Measurements from ENCODE around the gene CXorf58.

CXorf58 gene

DNA sequence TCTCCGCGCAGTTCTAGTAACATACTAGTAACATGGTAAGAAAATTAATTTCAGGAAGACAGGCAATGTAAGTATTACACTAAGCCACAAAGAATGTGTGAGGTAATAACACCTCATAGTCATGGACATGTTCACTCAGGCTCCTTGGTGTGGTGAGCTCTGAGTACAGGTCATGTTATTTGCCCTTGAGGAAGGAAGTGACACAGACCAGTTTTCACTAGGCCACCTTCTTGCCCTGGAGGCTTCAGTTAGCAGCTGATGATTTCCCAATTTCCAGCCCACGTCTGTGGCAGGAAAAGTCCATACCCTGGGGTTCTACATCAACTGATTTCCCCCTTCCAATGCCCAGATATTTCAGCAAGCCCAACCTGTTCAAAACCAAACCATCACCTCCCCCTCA, 6.7 kb upstream of the CXorf58 start:
- DNase-seq = peak; percentile 47

DNA sequence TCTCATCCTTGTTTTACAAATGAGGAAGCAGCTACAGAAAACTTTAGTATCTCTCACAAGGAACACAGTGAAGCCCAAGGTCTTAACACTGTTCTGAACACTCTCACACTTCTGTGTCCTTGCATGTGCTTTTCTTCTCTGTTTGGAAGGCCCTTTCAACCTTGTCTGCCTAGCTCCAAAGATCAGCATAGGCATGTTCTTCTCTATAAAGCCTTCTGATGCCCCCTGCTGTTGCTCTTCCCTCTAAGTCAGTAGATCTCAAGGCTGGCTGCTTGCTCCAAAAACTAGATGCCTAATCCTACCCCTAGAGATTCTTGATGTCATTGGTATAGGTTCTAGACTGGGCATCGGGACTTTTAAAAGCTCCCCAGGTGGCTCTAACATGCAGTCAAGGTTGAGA, 6.0 kb upstream of the CXorf58 start:
- DNase-seq = peak; percentile 67

DNA sequence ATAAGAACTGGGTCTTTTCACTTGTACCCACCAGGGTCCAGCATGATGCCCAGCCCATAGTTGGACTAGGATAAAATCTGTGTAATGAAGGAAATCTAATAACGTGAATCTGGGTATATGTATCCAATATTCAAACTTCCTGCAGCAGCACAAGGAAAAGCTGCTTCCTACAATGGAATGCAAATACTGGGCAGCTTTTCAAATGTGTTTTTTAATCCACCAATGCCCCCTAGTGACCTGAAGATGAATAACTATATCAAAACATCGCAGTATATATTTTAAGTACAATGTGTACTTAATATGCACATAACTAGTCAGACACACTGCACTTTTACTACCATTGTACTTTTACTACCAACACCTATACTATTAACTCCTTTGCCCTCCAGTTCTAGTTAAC, 5.4 kb upstream of the CXorf58 start:
- peak; percentile 56 for DNase-seq

DNA sequence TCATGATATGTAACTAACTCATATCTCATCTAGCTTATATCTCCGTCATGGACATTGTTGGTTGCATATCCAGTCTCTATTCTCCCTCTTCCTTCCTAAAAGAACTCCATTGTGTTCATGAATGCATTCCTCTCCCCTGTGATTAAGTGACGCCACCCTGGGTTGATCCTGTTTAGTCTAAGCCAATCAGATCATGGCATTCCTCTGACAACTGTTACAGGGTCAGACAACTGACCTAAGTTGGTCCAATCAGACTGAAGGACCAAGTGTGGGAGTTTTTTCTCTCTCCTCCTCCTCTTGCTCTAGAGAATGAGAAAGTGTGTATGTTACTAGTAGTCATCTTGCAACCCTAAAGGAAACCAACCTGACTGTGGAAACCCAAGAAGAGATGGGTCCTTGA, 3.7 kb upstream of the CXorf58 start:
- DNase-seq = no peak

DNA sequence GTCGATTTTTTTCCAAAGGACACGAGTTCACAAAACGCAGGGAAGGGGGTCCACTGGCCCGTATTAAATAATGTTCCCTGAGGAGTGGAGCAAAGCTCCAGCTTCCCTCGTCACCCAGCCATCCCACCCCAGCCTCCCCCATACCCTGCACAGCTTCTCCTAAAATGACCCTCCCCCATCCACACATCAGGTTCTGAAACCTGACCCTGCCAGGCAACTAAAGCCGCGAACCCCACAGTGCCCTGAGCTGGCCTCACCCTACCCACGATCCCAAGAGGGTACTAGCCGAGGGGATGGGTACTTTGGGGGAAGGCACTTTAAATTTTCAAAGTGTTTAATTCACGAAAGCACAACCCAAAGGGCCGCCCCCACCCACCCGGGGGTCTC, 702 bp upstream of the CXorf58 start:
- no peak for DNase-seq

DNA sequence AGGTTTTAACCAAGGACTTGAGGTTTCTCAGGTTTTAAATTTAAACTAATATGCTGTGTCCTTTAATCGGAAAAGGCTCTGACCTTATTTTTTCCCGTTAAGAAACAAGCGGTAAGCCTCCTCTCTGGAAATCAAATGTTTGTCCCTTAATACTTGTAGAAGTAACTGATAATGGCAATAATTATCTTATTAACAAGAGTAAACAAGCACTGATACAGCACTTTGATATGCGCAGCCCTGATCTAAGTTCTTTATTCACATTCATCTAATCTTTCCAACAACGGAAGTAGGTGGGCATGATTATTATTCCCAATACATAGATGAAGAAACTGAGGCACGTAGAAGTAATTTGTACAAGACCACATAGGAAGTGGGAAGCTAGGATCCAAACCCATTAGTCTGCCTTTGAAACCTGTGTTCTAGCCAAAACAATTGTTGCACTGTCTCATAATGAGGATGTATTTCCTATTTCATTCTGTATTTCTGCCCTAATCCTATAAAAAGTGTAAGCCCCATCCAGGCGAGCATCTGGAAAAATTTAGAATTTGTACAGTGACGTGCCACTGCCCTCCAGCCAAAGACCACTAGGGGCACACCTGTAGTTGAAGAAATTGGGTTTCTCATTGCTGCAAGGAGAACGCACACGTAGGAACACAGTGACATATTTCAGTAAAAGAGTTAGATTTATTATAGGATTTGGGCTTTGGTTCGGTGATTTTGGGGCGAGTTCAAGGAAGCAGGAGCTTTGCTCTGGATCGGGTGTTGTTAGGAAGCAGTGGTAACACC, 606 bp downstream of the CXorf58 start:
- no peak for DNase-seq

DNA sequence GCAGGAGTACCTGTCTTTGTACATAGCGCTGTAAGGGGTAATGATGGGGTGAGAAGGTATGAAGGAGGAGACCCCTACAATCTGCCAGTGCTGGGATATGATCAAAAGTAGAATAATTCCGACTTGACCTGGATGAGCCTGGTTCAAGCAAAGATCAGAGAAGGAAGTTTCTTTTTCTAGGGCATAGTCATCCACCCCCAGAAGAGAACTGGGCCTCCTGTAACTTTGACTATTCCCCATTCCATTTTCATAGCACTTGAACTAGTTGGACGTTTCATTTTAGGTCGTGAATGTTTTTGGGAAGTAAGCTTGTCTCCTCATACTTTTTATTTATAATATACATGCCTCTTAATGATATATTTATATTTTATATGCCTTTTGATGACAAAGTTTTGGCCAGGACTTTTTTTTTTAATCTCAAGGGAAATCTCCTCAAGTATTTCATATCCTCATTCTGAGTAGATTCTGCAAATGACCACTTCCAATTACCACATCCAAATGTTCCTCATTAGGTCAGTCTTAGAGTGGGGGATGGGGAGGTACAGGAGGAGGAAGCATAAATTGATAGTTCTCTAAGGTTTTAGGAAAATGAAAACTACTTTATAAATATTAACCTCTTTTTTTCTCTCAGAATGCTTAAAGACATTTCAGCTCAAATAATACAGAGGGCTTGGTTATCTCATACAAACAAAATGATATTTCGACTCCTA, 3.5 kb downstream of the CXorf58 start:
- DNase-seq = no peak

DNA sequence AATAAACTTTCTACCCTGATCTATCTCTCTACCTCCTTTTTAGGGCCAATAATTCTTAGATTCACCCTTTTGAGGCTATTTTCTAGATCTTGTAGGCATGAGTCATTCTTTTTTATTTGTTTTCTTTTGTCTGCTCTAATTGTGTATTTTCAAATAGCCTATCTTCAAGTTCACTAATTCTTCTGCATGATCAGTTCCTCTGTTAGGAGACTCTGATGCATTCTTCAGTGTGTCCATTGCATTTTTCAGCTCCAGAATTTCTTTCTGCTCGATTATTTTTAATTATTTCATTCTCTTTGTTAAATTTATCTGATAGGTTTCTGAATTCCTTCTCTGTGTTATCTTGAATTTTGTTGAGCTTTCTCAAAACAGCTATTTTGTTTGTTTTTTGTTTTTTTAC, 11.3 kb downstream of the CXorf58 start:
- no peak for DNase-seq

DNA sequence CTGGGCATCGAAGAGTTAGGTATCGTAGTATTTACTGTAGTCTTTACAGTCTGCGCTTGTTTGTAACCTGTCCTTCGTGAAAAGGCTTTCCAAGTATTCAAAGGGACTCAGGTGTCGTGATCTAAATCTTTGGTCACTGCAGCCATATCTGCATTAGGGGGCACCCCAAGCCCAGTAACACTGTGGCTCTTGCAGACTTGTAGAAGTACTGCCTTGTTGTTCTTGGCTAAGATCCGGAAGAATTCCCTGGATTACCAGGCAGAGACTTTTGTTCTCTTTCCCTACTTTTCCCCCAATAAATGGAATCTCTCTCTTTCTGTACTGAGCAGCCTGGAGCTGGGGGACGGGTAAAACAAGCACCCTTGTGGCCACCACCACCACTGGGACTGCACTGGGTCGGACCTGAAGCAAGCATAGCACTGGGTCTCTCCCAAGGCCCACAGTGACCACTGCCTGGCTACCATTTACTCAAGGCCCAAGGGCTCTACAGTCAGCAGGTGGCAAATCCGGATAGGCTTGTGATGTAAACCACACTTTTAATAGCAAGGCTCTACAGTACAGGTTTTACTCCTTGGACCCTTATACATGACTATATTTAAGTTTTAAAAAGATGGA, 12.0 kb downstream of the CXorf58 start:
- no peak for DNase-seq

DNA sequence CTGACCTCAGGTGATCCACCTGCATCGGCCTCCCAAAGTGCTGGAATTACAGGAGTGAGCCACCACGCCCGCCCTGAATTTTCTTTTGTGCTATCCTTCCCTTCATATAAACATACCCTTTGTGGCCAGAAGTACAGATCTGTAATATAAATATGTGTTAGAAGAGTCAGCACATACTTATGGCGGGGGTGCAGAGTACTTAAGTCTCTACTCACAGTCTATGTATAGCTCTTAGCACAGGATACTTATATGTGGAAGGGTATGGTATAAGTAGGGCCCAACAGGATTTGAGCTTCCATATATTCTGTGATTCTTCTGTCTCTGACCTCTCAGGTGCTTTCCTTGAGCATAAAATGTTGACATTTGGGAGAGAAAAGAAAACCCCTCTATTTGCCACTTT, 18.2 kb downstream of the CXorf58 start:
- no peak for DNase-seq

DNA sequence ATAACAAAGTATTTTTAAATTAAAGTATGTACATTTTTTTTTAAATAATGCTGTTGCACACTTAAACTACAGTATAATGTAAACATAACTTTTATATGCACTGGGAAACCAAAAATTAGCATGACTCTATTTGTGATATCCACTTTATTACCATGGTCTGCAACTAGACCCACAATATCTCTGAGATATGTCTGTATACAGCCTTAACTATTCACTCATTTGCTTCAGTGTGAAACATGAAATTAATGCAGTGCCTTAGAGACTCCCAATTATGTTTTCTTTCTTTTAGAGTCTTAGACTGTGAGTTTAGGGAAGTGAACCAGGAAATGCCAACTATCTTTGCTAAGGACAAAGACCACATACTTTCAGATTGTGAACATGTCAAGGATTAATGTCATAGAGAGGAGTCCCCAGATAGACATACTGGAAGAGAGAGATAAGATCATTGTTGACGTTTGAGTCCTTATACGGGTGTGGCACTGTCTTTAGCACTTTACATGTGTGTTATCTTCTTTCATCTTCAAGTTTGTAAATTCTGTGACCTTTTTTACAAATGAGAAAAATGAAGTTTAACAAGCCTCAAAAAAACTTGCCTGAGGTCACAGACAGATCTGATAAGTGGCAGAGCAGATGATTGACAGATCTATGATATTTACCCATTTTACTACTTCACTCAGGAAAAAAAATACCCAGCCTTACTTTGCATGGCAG, 23.2 kb downstream of the CXorf58 start:
- no peak for DNase-seq

DNA sequence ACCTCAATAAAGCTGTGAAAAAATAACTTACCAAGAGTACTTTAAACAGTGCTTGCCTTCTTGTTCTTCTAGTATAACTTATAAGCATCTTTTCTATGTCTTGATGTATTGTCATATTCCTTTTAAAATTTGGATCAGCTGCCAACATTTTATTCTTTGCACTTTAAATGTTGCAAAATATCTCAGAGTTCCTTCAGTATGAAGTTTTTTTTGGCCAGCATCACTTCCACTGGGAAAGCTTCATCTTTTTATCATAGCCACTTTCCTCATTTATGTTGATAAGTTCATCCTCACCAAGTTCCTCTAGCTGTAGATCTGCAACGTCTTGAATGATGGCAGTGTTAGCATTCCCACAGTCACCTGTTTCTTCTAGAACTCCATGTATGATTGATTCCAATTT, 24.2 kb downstream of the CXorf58 start:
- no peak for DNase-seq

DNA sequence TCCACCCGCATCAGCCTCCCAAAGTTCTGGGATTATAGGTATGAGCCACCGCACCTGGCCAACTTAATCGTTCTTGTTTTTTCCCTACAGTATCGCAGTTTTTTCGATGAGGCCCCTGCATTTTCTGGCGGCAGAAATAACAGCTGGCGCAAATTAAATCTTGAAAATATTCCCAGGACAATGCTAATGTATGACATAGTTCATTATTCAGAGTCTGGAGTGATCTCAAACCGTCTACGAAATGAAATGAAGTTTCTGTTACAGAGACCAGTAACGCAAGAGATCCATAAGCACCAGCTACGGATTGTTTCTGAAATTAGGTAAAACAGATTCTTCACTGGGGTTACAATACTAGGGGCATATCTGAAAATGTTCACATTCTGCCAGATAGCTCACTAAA, 27.3 kb downstream of the CXorf58 start:
- peak; percentile 19 for DNase-seq

DNA sequence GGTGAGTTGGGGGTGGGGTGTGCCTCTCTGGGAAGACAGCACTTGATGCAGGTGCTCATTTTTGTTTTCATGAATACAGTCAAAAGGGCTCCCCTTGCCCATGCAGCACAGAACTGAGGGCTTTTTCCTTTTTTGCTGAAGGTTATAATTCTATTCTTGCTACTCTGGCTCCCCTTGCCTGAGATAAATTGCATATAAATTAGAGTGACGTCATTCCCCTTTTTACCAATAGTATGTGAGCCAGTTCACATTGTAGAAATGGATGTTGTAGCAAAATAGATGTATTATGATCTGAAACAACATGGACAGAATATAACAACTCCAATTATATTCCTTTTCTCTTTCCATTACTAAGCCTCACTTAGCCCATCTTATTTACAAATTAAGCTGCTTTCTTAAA, 28.4 kb downstream of the CXorf58 start:
- no peak for DNase-seq

DNA sequence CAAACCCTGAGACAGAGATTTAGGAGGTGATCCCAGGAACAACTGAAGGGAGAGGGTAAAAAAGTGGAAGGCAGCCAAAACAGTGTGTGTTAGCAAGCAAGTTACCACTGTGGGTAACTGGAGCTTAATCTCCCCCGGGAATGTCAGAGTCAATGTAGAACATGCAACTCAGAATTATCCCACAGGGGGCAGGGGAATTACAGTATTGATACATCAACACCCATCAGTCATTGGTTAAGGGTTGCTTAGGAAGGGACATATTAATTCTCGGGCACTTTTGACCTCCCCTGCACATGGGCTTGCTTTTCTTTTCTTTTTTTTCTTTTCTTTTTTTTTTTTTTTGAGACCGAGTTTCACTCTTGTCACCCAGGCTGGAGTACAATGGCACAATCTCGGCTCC, 29.3 kb downstream of the CXorf58 start:
- peak; percentile 40 for DNase-seq

DNA sequence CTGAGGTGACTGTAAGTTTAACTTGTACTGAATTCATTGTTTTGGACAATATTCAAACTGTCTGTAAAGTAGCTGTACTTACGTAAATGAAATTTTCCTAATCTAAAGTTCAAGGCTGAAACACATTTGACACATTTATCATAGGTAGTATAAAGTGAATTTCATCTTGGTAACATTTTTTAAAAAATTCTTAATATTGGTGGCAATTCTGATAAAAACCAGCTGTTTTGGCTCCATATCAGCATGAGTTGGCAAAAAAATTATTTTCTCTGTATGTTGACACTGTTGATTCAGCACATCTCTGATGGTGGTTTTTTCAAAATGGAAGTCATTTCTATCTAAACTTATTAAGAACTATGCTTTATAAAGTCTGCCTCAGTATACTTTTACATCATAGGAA, 30.9 kb downstream of the CXorf58 start:
- peak; percentile 4 for DNase-seq

DNA sequence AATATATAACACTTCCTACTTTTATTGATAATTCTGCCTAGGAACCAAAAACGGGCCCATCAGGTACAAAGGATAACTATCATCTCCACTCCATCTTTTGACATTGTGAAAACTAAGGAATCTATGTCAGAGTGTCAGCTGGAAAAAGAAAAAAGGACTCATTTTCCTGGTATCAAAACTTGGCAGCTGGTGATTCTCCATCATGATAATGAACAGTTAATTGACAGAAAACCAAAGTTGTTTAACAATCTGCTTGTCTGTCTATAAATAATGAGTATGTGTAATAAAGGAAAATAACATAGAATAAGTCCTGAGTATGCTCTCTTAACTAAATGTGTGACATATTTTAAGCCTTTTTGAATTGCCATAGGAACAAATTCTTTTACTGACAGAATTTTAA, 31.4 kb downstream of the CXorf58 start:
- no peak for DNase-seq

DNA sequence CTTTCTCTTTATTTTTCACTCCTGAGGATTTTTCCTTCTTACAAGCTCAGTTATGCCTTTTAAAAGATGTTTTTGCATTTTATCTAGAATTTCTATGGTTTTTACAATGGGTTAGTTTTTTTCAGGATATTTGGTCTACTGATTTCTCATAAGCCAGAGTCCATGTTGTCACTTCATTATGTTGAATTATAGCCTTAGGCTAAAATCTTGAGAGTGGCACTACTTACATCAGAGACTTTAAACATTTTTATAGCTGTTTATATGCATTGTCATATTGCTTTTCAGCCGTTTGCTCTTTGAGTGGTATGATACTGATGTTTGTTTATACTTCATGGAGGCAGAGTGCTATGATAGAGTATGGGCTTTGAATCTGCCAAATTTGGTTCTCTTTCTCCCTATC, 36.4 kb downstream of the CXorf58 start:
- no peak for DNase-seq

DNA sequence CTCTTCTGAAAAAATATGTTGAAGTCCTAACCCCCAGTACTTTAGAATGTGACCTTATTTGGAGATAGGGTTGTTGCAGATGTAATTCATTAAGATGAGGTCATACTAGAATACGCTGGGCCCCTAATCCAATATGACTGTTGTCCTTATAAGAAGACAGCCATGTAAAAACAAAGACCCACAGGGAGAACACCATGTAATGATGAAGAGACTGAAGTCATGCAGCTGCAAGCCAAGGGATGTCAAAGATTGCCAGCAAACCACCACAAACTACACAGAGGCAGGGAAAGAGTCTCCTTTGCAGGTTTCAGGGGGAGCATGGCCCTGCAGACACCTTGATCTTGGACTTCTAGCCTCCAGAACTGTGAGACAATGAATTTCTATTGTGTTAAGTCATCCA, 37.4 kb downstream of the CXorf58 start:
- DNase-seq = peak; percentile 27

DNA sequence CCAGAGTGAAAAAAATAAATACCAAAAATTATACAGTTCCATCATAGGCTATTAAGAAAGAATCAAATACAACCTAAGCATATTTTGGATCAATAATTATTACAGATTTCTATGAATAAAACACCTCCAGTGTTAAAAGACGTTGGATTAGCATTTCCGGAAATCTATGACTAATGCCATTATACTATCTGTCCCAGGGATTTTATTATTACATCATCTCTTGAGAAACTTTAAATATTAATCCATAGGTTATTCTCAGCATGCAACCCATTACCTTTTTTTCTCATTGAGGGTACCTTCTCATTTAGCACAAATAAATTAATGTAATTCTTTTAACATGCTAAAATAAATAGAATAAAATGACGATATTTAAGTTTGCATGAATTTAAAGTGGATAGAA, 44.6 kb downstream of the CXorf58 start:
- no peak for DNase-seq

DNA sequence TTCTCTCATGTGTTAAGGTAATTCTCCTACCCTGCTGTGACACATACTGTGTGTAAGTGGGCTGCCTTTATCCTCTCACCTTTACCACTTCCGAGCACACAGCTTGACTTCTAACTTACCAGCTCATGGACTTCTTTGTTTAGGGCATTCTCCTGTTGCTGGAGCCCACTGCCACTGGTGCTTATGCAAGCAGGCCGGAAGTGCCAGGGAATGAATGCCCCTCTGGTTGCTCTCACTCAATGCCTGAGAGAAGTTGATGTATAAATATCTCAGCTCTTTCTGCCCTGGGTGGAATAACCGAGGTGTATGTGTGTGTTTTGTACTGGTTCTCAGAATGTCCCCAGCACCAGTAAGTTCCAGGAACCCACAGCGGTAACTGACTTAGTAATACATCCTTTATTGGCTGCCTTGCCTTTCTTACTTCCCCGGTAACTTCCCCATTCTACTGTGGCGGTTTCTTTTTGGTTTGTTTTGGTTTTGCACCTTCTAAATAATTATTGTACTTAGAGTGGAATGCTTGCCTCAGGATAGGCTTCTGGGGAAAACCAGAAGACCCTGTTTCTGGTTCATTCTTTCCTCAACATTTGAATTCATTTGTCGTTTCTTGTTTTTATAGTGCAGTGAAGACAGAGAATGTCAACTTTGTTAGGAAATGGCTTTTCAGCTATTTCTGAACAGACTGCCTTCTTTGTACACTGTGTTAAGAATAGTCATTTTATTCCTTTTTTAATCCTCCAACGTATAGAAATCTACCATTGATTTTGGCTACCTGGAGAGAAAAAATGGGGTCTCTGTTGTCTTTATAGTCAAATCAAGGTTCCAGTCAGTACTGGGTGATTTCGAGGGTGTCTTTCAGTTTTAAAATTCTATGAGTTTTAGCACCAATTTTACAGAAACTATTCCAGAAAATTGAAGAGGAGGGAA, 45.4 kb downstream of the CXorf58 start:
- no peak for DNase-seq

DNA sequence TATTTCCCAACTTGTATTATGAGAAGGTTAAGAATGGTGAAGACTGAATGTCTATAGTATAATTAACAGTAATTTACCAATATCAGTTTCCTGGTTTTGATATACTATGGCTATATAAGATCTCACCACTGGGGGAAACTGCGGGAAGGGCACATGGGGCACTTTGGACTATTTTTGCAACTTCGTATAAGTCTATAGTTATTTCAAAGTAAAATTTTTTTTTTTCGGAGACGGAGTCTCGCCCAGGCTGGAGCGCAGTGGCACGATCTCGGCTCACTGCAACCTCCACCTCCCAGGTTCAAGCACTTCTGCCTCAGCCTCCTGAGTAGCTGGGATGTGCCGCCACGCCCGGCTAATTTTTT, 46.1 kb downstream of the CXorf58 start:
- DNase-seq = no peak

DNA sequence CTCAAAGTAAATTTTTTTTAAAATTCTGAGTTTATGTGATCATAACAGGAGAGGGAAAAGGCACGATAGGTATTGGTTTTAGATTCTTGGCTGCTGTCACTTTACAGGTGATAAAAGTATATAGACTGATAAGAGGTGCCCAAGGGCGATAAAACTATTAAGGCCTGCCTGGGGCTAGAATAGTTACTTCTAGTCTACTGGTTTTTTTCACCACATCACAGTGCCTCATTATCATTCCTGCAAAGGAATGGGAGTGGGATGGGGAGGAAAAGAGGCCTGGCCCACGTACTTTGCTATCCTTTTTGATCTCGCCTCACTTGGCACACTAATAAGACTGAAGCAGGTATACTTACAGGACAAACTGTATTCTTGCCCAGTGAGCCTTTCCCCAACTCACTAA, 46.6 kb downstream of the CXorf58 start:
- DNase-seq = no peak
